Measurements from ENCODE around the gene FGF13.
A peak's percentile ranks its signal among the peaks of the same experiment; 100 is the strongest.

FGF13 gene

GRCh38 chrX:138711399-138712347 lies at the start of gene FGF13:
Gene FGF13, minus strand, starts transcription at chrX:138711717. Its CDS starts 714 bp downstream, at chrX:138711003.
- peak within 1 kb of the TSS; percentile 40 for H3K4me3 ChIP-seq (ENCODE audit: low read depth, low read length)
- no peak for DNase-seq (ENCODE audit: low read depth)

GRCh38 chrX:138759217-138759943 lies 47.9 kb upstream of the FGF13 start:
- DNase-seq (ENCODE audit: low read depth), result no peak
- no peak overlapping the region for H3K4me3 ChIP-seq (ENCODE audit: low read depth, low read length)

- H3K4me3 ChIP-seq (ENCODE audit: low read depth, low read length), result no peak overlapping the region
- peak; percentile 26 for DNase-seq (ENCODE audit: low read depth)
These were observed 44.7 kb upstream of the FGF13 start for GRCh38 chrX:138756234-138756633.

GRCh38 chrX:138754861-138755260 lies 43.3 kb upstream of the FGF13 start:
- DNase-seq (ENCODE audit: low read depth), result no peak
- no peak overlapping the region for H3K4me3 ChIP-seq (ENCODE audit: low read depth, low read length)

DNA sequence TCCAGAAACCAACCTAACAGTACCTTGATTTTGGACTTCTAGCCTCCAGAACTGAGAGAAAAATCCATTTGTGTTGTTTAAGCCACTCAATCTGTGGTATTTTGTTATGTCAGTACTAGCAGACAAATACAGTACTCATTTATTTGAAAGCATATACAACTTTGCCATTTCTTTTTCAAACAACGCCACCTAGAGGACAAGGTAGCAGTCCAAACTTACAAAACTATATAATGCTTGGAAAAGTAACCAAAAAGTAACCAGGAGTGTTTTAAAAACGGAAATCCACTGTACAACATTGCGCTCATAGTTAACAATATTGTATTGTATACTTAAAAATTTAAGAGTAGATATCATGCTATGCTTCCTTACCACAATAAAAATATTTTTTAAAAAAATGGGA lies 37.0 kb upstream of the FGF13 start:
- H3K4me3 ChIP-seq (ENCODE audit: low read depth, low read length), result no peak overlapping the region
- DNase-seq (ENCODE audit: low read depth), result no peak

DNA sequence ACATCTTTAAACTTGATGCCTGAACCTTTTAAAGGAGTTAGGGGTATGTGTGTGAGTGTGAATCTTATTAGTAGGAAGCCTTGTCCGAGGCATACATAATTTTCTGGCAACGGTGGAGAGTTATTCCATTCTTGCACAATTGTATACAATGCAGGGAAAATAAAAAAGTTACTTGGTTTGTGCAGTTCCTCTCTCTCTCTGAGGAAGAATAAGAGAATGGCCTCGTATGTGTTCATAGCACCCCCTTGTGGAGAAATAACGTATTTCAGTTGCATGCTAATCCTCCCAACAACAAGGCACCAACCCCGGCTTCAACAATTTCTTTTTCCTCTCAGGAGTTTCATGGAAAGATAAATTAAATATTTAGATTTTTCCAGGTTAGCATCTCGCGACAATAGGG lies 33.7 kb upstream of the FGF13 start:
- peak; percentile 7 for DNase-seq (ENCODE audit: low read depth)
- H3K4me3 ChIP-seq (ENCODE audit: low read depth, low read length), result no peak overlapping the region

GRCh38 chrX:138742217-138742616 lies 30.7 kb upstream of the FGF13 start:
- no peak overlapping the region for H3K4me3 ChIP-seq (ENCODE audit: low read depth, low read length)
- DNase-seq (ENCODE audit: low read depth), result no peak

DNA sequence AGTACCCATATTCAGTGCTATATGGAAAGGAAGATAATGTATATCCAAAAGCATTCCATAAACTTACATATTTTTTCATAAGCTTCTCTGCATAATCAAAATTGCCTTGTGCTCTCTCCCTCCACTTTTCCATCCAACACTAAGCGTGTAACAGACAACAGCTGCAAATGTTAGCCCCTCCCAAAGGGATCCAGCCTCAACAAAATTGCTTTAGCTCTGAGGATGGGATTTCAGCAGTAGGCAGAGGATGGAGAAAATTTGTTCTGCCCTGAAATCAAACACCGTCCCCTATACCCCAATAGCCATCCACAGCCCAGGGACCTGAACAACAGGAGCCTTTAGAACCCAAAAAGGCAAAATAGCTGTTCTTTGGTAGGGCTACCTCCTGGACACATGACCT lies 28.8 kb upstream of the FGF13 start:
- DNase-seq (ENCODE audit: low read depth), result no peak
- H3K4me3 ChIP-seq (ENCODE audit: low read depth, low read length), result no peak overlapping the region

DNA sequence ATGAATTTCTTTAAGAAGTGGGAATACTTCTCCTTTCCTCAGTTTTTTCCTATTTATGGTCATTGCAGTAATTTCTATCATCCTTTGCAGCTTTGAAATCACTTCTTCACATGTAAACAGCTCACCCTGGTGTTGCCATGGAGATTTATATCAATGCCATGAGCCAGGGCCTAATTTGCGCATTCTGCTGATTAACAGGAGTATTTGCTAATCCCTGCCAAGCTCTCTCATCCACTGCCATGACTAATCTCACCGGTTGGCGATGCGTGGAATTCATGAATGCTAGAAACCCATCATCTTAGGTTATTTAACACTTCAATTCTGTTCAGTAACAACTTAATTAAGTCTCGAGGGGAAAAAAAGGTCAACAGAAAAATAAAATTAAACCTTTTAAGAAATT lies 11.8 kb upstream of the FGF13 start:
- DNase-seq (ENCODE audit: low read depth), result no peak

DNA sequence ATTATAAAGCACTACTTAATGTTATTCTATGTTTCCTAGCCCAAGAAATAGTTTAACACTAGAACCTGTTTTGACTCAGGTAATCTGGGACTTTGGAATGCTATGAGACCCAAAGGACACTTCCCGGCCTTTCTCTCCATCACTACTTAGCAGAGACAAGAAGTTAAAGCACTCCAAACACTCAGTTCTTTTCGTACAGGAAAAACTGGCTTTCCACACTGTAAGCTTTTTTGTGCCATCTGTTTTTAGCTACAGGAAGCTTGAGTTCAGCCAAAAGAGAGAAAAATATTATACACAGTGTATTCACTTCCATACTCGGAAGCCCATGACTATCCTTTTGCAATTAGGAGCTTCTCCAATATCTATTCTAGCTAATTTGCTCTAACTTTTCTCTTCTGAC lies 7.9 kb upstream of the FGF13 start:
- no peak for DNase-seq (ENCODE audit: low read depth)
- no peak overlapping the region for H3K4me3 ChIP-seq (ENCODE audit: low read depth, low read length)

More for the DNA sequence above, 11.8 kb upstream of the FGF13 start:
- H3K4me3 ChIP-seq (ENCODE audit: low read depth, low read length), result no peak overlapping the region

DNA sequence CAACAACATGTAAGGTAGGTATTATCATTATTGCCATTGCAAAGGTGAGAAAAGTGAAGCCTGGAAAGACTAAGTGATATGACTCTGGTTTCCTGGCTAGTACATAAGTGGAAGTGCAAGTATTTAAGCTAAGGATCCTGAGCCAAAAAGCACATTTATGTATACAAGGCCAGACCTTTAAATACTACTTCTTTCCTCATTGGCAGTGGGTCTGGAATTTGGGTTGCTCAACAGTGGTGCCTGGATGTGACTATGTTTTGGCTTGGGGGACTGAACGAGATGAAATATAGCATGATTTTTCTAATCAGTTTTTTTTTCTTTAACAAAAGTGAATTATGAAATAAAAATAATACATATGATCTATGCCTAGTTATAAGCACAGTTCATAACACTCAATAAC lies 7.4 kb upstream of the FGF13 start:
- DNase-seq (ENCODE audit: low read depth), result no peak
- no peak overlapping the region for H3K4me3 ChIP-seq (ENCODE audit: low read depth, low read length)

- no peak for DNase-seq (ENCODE audit: low read depth)
- peak overlapping the region; percentile 40 for H3K4me3 ChIP-seq (ENCODE audit: low read depth, low read length)
These were observed 613 bp downstream of the FGF13 start for GRCh38 chrX:138710866-138711341.

DNA sequence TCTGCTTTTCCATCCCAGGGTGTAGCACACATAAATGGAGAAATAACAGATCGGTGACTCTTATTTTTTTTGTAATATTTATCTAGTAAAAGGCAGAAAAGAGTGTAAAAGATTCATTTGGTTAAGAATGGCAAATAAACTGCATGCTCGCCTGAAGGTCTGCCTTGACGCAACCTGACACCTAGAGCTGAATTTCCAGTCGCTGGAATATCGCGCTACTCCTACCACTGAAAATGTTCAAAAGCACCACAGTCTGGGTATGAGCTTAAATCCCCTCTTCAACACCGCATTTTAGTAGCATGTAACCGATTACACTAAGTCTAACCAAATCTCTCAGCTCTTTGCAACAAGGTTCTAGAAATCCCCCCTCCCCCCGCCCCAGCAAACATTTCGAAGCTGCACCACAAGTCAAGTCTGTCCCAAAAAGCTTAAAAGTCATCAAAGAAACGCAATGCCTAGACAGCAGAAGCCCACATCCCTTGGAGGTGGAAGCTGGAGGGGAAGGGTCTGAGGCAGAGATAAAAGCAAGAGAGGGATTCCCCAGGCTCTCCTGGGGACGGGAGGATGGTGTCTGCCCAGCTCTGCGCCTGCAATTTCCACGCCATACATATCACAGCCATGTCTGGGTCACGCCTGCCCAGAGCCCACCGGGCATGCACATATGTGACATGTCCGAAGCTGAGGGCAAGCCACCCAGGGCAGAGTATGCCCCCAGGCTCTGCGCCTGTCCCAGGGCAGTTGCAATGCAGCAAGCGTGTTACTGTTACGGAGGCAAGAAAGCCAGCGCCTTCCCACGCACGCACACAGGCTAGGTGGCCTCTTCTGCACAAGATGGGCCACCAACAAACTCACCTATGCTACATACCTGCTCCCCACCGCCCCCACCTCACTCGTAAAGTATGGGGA lies 1.4 kb downstream of the FGF13 start:
- no peak for DNase-seq (ENCODE audit: low read depth)
- H3K4me3 ChIP-seq (ENCODE audit: low read depth, low read length), result peak overlapping the region; percentile 40

- H3K4me3 ChIP-seq (ENCODE audit: low read depth, low read length), result no peak overlapping the region
- DNase-seq (ENCODE audit: low read depth), result no peak
These were observed 3.2 kb downstream of the FGF13 start for GRCh38 chrX:138708268-138708667.

DNA sequence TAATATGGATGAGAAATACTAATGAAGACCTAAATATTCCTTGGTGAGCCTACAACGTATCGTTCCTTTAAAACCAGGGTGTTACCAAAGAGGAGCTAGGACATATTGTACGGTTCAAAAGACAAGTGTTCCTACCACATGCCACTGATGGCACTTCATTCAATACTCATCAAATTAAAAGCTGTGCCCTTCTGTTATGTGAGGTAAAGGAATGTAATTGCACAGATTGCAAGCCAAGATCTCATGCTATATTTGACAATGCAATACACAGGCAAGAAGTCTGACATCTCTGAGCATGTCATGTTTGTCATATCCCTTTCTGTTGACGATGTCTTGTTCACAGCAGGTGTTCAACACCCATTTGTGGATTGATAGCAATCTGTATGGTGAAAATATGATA lies 6.9 kb downstream of the FGF13 start:
- H3K4me3 ChIP-seq (ENCODE audit: low read depth, low read length), result no peak overlapping the region
- no peak for DNase-seq (ENCODE audit: low read depth)

DNA sequence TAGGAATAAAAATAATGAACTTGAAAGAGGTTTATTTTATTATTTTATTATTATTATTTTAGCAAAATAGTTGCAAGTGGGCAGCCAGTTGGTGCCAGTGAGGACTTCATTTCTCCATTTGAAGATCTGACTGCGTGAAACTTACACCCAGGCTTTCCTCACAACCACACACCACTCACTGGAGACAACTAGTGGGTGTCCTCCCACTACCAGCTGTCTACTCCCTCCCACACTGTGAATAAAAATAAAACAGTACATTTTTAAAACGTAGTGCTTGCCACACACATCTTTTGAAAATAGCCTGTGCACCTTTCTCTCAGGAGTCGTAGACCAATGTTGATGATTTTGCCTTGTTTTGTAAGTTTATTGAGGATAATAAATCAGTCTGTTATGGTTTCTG lies 7.4 kb downstream of the FGF13 start:
- no peak for DNase-seq (ENCODE audit: low read depth)
- H3K4me3 ChIP-seq (ENCODE audit: low read depth, low read length), result no peak overlapping the region

DNA sequence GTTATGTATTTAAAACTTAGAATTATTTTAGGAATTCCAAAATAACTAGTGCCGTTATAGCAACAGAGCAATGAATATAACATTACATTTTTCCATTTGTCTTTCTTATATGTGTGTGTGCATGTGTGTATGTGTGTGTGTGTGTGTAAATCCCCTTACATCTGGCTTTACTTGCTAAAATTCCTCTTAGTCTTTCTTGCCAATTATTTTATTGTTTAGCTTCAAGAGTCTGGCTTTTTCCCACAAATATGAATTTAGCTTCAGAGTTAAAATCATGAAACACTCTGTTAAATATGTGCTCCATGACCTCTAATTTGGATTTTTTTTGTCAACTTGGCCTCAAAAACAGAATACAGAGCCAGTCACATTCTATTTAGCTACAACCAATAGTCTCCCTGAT lies 18.9 kb downstream of the FGF13 start:
- no peak for DNase-seq (ENCODE audit: low read depth)
- no peak overlapping the region for H3K4me3 ChIP-seq (ENCODE audit: low read depth, low read length)

DNA sequence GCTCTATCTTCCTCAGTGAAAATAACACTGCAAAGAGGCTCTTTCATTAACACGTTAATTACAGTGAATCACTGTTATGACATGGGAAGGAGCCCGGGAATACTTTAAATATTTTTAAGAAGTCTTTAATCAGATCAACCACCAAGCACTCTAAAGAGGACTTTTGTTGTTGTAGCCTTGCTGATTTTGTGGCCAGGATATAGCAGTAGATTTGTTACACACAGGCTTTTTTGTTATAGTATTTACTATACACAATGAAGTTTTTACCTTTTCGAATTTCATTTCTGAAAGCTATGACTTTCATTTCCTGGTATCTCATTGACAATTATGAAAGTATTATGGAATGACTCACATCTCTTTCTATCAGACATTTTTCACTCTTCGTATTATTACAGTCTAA lies 20.3 kb downstream of the FGF13 start:
- DNase-seq (ENCODE audit: low read depth), result no peak
- H3K4me3 ChIP-seq (ENCODE audit: low read depth, low read length), result no peak overlapping the region

DNA sequence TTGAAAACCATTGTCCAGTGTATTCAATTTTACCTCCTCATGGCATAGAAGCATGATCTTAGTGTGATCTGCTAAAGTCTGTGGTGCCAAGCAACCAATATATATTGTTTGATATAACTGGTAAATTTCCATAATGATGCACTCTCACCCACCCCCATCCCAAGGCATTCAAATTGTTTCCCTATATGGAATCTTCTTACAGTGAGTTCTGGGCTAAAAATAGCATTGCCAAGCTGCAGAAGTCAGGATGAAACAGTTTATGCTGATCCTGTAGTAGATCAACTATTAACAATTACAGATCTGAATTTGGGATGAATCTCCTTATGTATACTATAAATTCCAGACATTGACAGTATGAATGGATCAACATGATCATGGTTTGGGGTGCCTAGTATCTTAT lies 20.9 kb downstream of the FGF13 start:
- H3K4me3 ChIP-seq (ENCODE audit: low read depth, low read length), result no peak overlapping the region
- no peak for DNase-seq (ENCODE audit: low read depth)

GRCh38 chrX:138683600-138683999 lies 27.9 kb downstream of the FGF13 start:
- DNase-seq (ENCODE audit: low read depth), result no peak
- H3K4me3 ChIP-seq (ENCODE audit: low read depth, low read length), result no peak overlapping the region
